Stimulated activated memory B cell treated with anti-CD40 and anti-IgM and Interleukin-4, amounts not matched to agents 10 μg/mL and 1 μg/mL and 100 μg/mL, for 72 hours (primary cell): ENCODE data around the gene ZDHHC9.

Experiments
- ATAC-seq: fragments of 150-1000 bp; cut with Tn5 transposase; 2 replicates; pipeline ENCODE4 v1.10.0; 2021
- H3K27ac Mint-ChIP-seq: one replicate; pipeline ENCODE4 v1.8.0; 2022; ENCODE audit warnings: mild to moderate bottlenecking, mixed read lengths
- H3K27me3 Mint-ChIP-seq: one replicate; pipeline ENCODE4 v1.8.0; 2022; ENCODE audit warnings: mixed read lengths
- H3K36me3 Mint-ChIP-seq: one replicate; pipeline ENCODE4 v1.8.0; 2022; ENCODE audit warnings: mixed read lengths
- H3K4me1 Mint-ChIP-seq: one replicate; pipeline ENCODE4 v1.8.0; 2022; ENCODE audit warnings: mixed read lengths
- H3K4me3 Mint-ChIP-seq: one replicate; pipeline ENCODE4 v1.8.0; 2022; ENCODE audit warnings: mild to moderate bottlenecking, moderate library complexity, mixed read lengths
- H3K9me3 Mint-ChIP-seq: one replicate; pipeline ENCODE4 v1.8.0; 2022; ENCODE audit warnings: mixed read lengths

ZDHHC9 gene

DNA sequence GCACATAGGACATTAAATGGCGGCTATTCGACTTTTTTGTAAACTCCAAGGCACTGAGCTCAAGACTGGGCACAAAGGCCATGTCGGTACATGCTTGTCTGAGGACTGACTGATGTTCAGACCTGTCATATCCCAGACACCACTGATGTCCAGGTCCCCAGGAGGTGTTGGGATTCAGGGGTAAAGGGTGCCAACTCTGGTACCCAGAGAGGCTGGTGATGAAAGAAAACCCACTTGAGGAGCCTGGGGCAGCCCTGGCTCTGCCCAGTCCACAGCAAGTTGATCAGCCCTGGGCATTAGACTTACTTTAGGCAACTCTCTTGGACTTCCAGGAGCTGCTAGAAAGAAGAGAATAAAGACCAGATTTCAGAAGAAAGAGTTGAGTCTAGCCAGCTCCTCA lies 45.2 kb downstream of the ZDHHC9 start:
- Mint-ChIP-seq H3K27me3 (no peaks in the 10 kb centered on the region), H3K9me3 (no peaks in the 10 kb centered on the region), H3K36me3 (peaks cover 8% of the 10 kb centered on the region), H3K4me1 (peaks cover 9% of the 10 kb centered on the region), H3K4me3 (no peak overlapping the region), H3K27ac (peak overlapping the region; percentile 37)
- no peak for ATAC-seq

DNA sequence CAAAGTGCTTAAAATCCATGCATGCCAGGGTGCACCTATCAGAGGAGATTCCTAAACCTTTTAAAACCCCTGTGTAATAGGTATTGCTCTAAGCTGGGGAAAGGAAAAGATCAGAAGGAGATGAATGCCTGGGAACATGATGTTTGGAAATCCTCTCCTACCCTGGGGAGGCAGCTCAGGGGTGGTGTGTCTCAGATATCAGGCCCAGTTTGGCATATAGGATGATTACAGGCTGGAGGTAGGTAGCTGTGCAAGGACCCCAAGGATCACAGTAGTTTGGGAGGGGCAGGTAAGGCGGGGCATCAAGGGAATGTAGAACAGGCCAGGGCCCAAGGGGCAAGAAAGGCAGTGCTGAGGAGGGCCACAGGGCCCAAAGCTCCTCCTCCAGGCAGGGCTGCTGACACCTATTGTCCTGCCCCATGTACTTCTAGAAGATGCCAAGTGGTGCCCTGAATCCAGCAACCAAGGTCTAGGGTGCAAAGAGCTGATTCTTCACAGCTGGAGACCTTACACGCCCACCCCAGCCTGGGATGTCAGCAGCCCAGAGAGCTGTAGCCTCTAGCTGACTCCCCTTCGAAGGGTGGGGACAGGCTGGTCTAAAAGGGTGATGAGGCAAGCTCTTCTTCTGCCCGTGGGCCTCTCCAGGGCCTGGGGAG lies 46.3 kb downstream of the ZDHHC9 start:
- peaks cover 9% of the 10 kb centered on the region for H3K4me1 Mint-ChIP-seq
- H3K27ac Mint-ChIP-seq: no peak overlapping the region
- H3K9me3 Mint-ChIP-seq: no peaks in the 10 kb centered on the region
- H3K4me3 Mint-ChIP-seq: no peak overlapping the region
- no peaks in the 10 kb centered on the region for H3K27me3 Mint-ChIP-seq
- ATAC-seq: no peak
- peaks cover 8% of the 10 kb centered on the region for H3K36me3 Mint-ChIP-seq

DNA sequence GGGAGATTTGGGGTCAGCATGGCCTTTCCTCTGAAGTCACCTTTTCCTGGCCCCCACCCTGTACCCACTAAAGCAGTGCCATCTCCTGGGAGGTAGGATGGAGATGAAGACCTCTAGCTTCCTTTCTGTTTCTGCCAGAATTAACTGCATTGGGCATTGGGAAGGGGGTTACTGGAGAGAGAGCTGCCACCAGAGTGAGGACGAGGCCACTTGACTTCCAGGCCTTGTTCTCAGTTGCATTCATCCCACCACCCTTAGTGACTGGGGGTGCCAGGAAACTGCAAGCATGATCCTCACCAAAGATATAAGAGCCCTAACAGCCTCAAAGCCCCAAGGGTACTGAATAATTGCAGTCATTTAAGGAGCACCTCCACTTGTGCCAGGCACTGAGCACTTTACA lies 48.1 kb downstream of the ZDHHC9 start:
- no peaks in the 10 kb centered on the region for H3K9me3 Mint-ChIP-seq
- no peak for ATAC-seq
- H3K27ac Mint-ChIP-seq: no peak overlapping the region
- no peaks in the 10 kb centered on the region for H3K27me3 Mint-ChIP-seq
- peaks cover 9% of the 10 kb centered on the region for H3K4me1 Mint-ChIP-seq
- peaks cover 8% of the 10 kb centered on the region for H3K36me3 Mint-ChIP-seq
- H3K4me3 Mint-ChIP-seq: no peak overlapping the region

DNA sequence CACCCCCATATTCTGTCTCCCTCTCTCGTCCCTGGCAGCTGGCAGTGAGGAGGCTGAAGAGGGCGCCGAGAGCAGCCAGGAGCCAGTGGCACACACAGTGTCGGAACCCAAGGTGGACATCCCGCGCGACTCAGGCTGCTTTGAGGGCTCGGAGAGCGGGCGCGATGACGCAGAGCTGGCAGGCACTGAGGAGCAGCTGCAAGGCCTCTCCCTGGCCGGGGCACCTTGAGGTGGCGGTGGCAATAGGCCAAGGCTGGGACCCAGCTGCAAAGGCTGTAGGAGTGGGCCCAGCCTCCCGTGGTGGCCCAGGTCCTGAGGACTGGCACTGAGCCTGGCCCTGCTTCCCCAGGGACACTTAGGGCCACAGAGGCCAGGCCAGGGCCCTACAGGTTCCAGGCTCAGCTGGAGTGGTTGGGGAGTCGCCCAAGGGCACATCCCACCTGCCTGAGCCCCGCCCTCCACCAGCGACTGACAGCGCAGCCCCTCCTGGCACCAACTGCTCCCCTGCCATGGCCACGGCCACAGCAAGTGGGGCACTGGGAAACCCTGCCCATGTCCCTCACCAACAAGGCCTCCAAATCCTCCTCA lies 50.0 kb downstream of the ZDHHC9 start:
- peaks cover 17% of the 10 kb centered on the region for H3K36me3 Mint-ChIP-seq
- H3K27me3 Mint-ChIP-seq: no peaks in the 10 kb centered on the region
- ATAC-seq: no peak
- H3K4me1 Mint-ChIP-seq: peaks cover 4% of the 10 kb centered on the region
- no peaks in the 10 kb centered on the region for H3K9me3 Mint-ChIP-seq
- H3K4me3 Mint-ChIP-seq: no peak overlapping the region
- H3K27ac Mint-ChIP-seq: no peak overlapping the region

GRCh38 chrX:129792586-129793291 lies 50.9 kb downstream of the ZDHHC9 start:
- H3K36me3 Mint-ChIP-seq: peaks cover 23% of the 10 kb centered on the region
- ATAC-seq: no peak
- H3K27me3 Mint-ChIP-seq: no peaks in the 10 kb centered on the region
- no peak overlapping the region for H3K27ac Mint-ChIP-seq
- H3K4me1 Mint-ChIP-seq: peaks cover 5% of the 10 kb centered on the region
- H3K9me3 Mint-ChIP-seq: no peaks in the 10 kb centered on the region
- H3K4me3 Mint-ChIP-seq: no peak overlapping the region

DNA sequence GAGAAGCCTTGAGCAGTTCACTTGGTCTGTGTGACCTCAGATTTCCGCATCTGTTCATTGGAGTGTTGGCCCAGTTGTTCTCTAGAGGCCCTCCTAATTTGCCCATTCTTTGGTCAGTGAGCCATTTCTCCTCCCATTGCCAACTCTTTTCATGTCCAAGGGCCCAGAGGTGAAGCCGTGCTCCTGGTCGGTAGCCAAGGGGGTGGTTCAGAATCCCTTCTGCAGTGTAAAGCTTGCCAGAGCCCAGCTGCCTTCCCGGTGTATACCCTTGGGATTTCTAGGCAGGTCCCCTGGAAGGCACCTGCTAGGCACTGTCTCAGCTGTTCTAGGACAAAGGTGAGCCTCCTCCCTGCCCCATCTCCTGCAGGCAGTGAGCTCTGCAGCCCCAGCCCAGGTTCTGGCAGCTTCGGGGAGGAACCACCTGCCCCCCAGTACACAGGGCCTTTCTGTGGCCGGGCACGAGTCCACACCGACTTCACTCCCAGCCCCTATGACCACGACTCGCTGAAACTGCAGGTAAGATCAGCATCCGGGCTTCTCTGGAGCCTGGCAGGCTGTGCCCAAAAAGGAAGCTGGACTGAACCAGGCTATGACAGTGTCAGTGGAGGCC lies 51.6 kb downstream of the ZDHHC9 start:
- H3K9me3 Mint-ChIP-seq: no peaks in the 10 kb centered on the region
- peaks cover 29% of the 10 kb centered on the region for H3K36me3 Mint-ChIP-seq
- no peak overlapping the region for H3K27ac Mint-ChIP-seq
- no peak for ATAC-seq
- H3K4me3 Mint-ChIP-seq: no peak overlapping the region
- H3K4me1 Mint-ChIP-seq: peaks cover 11% of the 10 kb centered on the region
- H3K27me3 Mint-ChIP-seq: no peaks in the 10 kb centered on the region

- no peak overlapping the region for H3K4me3 Mint-ChIP-seq
- H3K27me3 Mint-ChIP-seq: no peaks in the 10 kb centered on the region
- no peak for ATAC-seq
- H3K9me3 Mint-ChIP-seq: no peaks in the 10 kb centered on the region
- H3K27ac Mint-ChIP-seq: no peak overlapping the region
- H3K4me1 Mint-ChIP-seq: peaks cover 18% of the 10 kb centered on the region
- peaks cover 34% of the 10 kb centered on the region for H3K36me3 Mint-ChIP-seq
These were observed 52.4 kb downstream of the ZDHHC9 start for GRCh38 chrX:129791336-129791735.

GRCh38 chrX:129790808-129791207 lies 52.9 kb downstream of the ZDHHC9 start:
- H3K4me3 Mint-ChIP-seq: no peak overlapping the region
- no peak for ATAC-seq
- peaks cover 40% of the 10 kb centered on the region for H3K36me3 Mint-ChIP-seq
- H3K27ac Mint-ChIP-seq: no peak overlapping the region
- H3K4me1 Mint-ChIP-seq: peaks cover 23% of the 10 kb centered on the region
- no peaks in the 10 kb centered on the region for H3K9me3 Mint-ChIP-seq
- no peaks in the 10 kb centered on the region for H3K27me3 Mint-ChIP-seq

DNA sequence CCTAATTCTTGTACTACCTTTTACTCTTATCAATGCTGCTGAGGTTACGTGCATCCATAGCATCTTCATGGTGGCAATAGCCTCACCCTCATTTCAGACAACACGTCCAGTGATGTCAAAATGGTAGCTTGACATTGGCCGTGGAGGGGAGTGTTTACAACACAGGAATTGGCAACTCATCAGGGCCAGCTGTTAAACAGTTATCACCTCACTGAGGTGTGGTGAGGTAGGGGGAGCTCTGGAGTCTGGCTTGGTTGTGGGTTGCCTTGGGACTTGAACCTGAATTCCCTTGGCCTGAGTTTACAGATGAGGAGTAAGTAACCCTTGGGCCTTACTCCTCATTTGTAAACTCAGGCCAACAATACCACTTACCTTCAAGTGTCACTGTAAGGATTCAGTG lies 53.5 kb downstream of the ZDHHC9 start:
- Mint-ChIP-seq H3K36me3 (peaks cover 46% of the 10 kb centered on the region), H3K4me1 (peaks cover 30% of the 10 kb centered on the region), H3K9me3 (no peaks in the 10 kb centered on the region), H3K27ac (no peak overlapping the region), H3K27me3 (no peaks in the 10 kb centered on the region), H3K4me3 (no peak overlapping the region)
- no peak for ATAC-seq

DNA sequence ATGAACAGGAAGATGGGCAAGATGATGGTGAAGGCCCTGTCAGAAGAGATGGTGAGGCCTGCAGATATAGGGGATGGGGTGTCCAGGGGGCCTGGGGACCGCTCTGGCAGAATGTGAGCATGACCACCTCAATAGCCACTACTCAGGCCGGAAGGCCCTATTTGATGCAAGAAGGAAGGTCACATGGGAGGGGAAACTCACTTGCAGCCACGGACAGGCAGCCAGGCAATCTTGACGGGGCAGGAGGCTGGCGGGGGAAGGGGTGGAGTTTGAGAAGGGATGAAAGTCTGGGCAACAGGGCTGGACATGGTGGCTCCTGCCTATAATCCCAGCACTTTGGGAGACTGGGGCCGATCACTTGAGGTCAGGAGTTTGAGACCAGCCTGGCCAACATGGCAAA lies 55.2 kb downstream of the ZDHHC9 start:
- no peak overlapping the region for H3K4me3 Mint-ChIP-seq
- no peaks in the 10 kb centered on the region for H3K9me3 Mint-ChIP-seq
- ATAC-seq: no peak
- peaks cover 40% of the 10 kb centered on the region for H3K36me3 Mint-ChIP-seq
- H3K27me3 Mint-ChIP-seq: no peaks in the 10 kb centered on the region
- H3K4me1 Mint-ChIP-seq: peaks cover 40% of the 10 kb centered on the region
- H3K27ac Mint-ChIP-seq: peak overlapping the region; percentile 54

DNA sequence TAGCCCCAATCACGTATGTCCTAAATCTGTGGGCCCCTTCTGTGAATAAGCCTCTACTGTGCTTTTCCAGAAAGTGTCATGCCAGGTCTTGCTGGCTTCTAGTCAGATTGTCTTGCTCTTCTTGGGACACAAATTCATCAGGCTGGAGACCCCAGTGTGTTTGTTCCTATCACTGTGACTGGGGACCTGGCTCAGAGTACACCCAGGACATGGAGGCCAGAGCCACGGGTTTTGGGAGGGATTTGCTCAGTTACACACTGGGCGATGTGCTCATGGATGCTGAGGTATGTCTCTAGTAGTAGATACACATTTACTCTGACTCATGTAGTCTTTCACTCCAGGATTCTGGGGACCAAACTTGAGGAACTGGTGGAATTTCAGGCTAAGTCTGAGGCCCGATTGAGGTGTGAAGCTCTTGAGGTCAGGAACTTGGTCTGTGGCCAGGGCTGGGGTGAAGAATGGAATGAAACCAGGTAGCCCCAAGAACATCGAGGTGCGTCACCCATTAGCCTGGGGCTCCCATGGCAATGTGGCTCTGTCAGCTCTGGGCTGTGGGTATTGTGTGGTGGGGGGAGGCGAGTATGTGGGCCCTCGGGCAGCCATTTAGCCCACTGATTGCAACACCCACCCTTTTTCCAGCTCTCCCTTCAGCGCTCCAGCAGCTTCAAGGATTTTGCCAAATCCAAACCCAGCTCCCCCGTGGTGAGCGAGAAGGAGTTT lies 56.2 kb downstream of the ZDHHC9 start:
- Mint-ChIP-seq H3K27me3 (no peaks in the 10 kb centered on the region), H3K9me3 (no peaks in the 10 kb centered on the region), H3K4me1 (peaks cover 50% of the 10 kb centered on the region), H3K4me3 (peak overlapping the region; percentile 59), H3K27ac (peak overlapping the region; percentile 86), H3K36me3 (peaks cover 49% of the 10 kb centered on the region)
- ATAC-seq: no peak

GRCh38 chrX:129786210-129786651 lies 57.5 kb downstream of the ZDHHC9 start:
- no peaks in the 10 kb centered on the region for H3K27me3 Mint-ChIP-seq
- H3K4me1 Mint-ChIP-seq: peaks cover 53% of the 10 kb centered on the region
- H3K27ac Mint-ChIP-seq: peak overlapping the region; percentile 86
- peak overlapping the region; percentile 82 for H3K4me3 Mint-ChIP-seq
- peaks cover 60% of the 10 kb centered on the region for H3K36me3 Mint-ChIP-seq
- no peaks in the 10 kb centered on the region for H3K9me3 Mint-ChIP-seq
- ATAC-seq: peak; percentile 91

DNA sequence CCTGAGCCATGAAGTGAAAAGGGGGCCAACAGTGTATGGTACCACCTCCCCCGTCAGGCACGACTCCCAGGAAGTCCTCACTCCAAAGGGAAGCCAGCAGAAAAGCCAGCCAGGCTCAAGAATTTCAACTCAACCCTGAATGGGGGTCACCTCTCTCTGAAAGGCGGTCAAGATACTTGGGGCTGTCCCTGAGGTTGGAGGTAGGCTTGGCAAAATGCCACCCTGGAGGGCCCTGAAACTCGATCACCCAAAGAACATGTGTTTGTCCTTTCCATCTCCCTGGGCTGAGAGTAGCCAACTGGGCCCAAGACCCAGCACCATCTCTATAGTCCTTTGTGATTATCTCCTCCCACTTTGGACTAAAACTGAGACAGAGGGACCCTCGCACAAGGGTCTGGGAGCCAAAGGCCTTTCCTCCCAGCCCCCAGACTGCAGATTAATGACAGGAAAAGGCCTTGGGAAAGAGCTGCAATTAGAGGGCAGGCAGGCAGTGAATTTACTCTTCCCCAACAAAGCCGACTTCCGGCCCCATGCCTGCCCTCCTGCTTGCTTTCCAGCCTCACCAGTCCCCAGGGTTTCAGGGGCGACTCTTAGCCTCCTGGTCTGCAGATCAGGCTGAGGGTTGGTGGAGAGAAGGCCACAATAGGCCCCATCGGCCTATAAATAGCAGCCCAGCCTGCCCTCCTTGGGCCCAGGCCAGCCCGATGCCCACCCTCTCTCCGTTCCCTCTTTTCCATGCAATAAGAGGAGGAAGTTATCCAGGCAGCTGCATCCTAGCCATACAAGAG lies 58.3 kb downstream of the ZDHHC9 start:
- peaks cover 69% of the 10 kb centered on the region for H3K36me3 Mint-ChIP-seq
- H3K9me3 Mint-ChIP-seq: no peaks in the 10 kb centered on the region
- peak overlapping the region; percentile 82 for H3K4me3 Mint-ChIP-seq
- no peak for ATAC-seq
- H3K27ac Mint-ChIP-seq: peak overlapping the region; percentile 86
- H3K4me1 Mint-ChIP-seq: peaks cover 53% of the 10 kb centered on the region
- no peaks in the 10 kb centered on the region for H3K27me3 Mint-ChIP-seq

DNA sequence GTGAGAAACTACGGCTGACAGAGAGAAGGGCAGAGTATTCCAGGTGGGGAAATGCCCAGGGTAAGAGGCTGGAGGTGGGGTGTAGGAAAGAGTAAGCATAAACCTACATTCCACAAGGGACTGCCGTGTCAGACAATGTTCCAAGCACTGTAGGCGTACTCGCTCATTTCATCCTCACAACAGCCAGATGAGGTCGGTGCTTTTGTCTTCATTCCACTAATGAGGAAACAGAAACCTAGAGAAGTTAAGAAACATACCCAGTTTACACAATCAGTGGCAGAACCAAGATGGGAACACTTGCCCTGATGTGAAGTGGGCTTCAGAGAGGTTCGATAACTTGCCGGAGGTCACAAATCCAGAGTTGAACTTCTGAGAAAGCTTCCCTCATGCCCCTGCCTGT lies 59.3 kb downstream of the ZDHHC9 start:
- peaks cover 56% of the 10 kb centered on the region for H3K4me1 Mint-ChIP-seq
- H3K27me3 Mint-ChIP-seq: no peaks in the 10 kb centered on the region
- H3K27ac Mint-ChIP-seq: peak overlapping the region; percentile 90
- peak overlapping the region; percentile 86 for H3K4me3 Mint-ChIP-seq
- H3K9me3 Mint-ChIP-seq: no peaks in the 10 kb centered on the region
- ATAC-seq: no peak
- H3K36me3 Mint-ChIP-seq: peaks cover 73% of the 10 kb centered on the region
